ENCODE measurements around the gene MALAT1.
"Not testable (repeated sequence)": the region's sequence is repeated elsewhere in the genome, so short reads cannot be mapped to it uniquely, and the experiment has no call there.

Gene MALAT1

DNA sequence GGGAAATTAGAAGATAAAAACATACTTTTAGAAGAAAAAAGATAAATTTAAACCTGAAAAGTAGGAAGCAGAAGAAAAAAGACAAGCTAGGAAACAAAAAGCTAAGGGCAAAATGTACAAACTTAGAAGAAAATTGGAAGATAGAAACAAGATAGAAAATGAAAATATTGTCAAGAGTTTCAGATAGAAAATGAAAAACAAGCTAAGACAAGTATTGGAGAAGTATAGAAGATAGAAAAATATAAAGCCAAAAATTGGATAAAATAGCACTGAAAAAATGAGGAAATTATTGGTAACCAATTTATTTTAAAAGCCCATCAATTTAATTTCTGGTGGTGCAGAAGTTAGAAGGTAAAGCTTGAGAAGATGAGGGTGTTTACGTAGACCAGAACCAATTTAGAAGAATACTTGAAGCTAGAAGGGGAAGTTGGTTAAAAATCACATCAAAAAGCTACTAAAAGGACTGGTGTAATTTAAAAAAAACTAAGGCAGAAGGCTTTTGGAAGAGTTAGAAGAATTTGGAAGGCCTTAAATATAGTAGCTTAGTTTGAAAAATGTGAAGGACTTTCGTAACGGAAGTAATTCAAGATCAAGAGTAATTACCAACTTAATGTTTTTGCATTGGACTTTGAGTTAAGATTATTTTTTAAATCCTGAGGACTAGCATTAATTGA lies 1.0 kb downstream of the MALAT1 start:
- no peak for DNase-seq

DNA sequence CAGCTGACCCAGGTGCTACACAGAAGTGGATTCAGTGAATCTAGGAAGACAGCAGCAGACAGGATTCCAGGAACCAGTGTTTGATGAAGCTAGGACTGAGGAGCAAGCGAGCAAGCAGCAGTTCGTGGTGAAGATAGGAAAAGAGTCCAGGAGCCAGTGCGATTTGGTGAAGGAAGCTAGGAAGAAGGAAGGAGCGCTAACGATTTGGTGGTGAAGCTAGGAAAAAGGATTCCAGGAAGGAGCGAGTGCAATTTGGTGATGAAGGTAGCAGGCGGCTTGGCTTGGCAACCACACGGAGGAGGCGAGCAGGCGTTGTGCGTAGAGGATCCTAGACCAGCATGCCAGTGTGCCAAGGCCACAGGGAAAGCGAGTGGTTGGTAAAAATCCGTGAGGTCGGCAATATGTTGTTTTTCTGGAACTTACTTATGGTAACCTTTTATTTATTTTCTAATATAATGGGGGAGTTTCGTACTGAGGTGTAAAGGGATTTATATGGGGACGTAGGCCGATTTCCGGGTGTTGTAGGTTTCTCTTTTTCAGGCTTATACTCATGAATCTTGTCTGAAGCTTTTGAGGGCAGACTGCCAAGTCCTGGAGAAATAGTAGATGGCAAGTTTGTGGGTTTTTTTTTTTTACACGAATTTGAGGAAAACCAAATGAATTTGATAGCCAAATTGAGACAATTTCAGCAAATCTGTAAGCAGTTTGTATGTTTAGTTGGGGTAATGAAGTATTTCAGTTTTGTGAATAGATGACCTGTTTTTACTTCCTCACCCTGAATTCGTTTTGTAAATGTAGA lies 1.7 kb downstream of the MALAT1 start:
- DNase-seq: no peak

DNA sequence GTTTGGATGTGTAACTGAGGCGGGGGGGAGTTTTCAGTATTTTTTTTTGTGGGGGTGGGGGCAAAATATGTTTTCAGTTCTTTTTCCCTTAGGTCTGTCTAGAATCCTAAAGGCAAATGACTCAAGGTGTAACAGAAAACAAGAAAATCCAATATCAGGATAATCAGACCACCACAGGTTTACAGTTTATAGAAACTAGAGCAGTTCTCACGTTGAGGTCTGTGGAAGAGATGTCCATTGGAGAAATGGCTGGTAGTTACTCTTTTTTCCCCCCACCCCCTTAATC lies 2.3 kb downstream of the MALAT1 start:
- no peak for DNase-seq

DNA sequence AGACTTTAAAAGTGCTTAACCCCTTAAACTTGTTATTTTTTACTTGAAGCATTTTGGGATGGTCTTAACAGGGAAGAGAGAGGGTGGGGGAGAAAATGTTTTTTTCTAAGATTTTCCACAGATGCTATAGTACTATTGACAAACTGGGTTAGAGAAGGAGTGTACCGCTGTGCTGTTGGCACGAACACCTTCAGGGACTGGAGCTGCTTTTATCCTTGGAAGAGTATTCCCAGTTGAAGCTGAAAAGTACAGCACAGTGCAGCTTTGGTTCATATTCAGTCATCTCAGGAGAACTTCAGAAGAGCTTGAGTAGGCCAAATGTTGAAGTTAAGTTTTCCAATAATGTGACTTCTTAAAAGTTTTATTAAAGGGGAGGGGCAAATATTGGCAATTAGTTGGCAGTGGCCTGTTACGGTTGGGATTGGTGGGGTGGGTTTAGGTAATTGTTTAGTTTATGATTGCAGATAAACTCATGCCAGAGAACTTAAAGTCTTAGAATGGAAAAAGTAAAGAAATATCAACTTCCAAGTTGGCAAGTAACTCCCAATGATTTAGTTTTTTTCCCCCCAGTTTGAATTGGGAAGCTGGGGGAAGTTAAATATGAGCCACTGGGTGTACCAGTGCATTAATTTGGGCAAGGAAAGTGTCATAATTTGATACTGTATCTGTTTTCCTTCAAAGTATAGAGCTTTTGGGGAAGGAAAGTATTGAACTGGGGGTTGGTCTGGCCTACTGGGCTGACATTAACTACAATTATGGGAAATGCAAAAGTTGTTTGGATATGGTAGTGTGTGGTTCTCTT lies 2.8 kb downstream of the MALAT1 start:
- no peak for DNase-seq

DNA sequence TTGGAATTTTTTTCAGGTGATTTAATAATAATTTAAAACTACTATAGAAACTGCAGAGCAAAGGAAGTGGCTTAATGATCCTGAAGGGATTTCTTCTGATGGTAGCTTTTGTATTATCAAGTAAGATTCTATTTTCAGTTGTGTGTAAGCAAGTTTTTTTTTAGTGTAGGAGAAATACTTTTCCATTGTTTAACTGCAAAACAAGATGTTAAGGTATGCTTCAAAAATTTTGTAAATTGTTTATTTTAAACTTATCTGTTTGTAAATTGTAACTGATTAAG lies 3.4 kb downstream of the MALAT1 start:
- DNase-seq: no peak

DNA sequence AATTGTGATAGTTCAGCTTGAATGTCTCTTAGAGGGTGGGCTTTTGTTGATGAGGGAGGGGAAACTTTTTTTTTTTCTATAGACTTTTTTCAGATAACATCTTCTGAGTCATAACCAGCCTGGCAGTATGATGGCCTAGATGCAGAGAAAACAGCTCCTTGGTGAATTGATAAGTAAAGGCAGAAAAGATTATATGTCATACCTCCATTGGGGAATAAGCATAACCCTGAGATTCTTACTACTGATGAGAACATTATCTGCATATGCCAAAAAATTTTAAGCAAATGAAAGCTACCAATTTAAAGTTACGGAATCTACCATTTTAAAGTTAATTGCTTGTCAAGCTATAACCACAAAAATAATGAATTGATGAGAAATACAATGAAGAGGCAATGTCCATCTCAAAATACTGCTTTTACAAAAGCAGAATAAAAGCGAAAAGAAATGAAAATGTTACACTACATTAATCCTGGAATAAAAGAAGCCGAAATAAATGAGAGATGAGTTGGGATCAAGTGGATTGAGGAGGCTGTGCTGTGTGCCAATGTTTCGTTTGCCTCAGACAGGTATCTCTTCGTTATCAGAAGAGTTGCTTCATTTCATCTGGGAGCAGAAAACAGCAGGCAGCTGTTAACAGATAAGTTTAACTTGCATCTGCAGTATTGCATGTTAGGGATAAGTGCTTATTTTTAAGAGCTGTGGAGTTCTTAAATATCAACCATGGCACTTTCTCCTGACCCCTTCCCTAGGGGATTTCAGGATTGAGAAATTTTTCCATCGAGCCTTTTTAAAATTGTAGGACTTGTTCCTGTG lies 3.9 kb downstream of the MALAT1 start:
- no peak for DNase-seq

DNA sequence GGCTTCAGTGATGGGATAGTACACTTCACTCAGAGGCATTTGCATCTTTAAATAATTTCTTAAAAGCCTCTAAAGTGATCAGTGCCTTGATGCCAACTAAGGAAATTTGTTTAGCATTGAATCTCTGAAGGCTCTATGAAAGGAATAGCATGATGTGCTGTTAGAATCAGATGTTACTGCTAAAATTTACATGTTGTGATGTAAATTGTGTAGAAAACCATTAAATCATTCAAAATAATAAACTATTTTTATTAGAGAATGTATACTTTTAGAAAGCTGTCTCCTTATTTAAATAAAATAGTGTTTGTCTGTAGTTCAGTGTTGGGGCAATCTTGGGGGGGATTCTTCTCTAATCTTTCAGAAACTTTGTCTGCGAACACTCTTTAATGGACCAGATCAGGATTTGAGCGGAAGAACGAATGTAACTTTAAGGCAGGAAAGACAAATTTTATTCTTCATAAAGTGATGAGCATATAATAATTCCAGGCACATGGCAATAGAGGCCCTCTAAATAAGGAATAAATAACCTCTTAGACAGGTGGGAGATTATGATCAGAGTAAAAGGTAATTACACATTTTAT lies 4.6 kb downstream of the MALAT1 start:
- DNase-seq: no peak

DNA sequence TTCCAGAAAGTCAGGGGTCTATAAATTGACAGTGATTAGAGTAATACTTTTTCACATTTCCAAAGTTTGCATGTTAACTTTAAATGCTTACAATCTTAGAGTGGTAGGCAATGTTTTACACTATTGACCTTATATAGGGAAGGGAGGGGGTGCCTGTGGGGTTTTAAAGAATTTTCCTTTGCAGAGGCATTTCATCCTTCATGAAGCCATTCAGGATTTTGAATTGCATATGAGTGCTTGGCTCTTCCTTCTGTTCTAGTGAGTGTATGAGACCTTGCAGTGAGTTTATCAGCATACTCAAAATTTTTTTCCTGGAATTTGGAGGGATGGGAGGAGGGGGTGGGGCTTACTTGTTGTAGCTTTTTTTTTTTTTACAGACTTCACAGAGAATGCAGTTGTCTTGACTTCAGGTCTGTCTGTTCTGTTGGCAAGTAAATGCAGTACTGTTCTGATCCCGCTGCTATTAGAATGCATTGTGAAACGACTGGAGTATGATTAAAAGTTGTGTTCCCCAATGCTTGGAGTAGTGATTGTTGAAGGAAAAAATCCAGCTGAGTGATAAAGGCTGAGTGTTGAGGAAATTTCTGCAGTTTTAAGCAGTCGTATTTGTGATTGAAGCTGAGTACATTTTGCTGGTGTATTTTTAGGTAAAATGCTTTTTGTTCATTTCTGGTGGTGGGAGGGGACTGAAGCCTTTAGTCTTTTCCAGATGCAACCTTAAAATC lies 5.3 kb downstream of the MALAT1 start:
- no peak for DNase-seq

DNA sequence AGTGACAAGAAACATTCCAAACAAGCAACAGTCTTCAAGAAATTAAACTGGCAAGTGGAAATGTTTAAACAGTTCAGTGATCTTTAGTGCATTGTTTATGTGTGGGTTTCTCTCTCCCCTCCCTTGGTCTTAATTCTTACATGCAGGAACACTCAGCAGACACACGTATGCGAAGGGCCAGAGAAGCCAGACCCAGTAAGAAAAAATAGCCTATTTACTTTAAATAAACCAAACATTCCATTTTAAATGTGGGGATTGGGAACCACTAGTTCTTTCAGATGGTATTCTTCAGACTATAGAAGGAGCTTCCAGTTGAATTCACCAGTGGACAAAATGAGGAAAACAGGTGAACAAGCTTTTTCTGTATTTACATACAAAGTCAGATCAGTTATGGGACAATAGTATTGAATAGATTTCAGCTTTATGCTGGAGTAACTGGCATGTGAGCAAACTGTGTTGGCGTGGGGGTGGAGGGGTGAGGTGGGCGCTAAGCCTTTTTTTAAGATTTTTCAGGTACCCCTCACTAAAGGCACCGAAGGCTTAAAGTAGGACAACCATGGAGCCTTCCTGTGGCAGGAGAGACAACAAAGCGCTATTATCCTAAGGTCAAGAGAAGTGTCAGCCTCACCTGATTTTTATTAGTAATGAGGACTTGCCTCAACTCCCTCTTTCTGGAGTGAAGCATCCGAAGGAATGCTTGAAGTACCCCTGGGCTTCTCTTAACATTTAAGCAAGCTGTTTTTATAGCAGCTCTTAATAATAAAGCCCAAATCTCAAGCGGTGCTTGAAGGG lies 6.0 kb downstream of the MALAT1 start:
- no peak for DNase-seq

DNA sequence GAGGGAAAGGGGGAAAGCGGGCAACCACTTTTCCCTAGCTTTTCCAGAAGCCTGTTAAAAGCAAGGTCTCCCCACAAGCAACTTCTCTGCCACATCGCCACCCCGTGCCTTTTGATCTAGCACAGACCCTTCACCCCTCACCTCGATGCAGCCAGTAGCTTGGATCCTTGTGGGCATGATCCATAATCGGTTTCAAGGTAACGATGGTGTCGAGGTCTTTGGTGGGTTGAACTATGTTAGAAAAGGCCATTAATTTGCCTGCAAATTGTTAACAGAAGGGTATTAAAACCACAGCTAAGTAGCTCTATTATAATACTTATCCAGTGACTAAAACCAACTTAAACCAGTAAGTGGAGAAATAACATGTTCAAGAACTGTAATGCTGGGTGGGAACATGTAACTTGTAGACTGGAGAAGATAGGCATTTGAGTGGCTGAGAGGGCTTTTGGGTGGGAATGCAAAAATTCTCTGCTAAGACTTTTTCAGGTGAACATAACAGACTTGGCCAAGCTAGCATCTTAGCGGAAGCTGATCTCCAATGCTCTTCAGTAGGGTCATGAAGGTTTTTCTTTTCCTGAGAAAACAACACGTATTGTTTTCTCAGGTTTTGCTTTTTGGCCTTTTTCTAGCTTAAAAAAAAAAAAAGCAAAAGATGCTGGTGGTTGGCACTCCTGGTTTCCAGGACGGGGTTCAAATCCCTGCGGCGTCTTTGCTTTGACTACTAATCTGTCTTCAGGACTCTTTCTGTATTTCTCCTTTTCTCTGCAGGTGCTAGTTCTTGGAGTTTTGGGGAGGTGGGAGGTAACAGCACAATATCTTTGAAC lies 6.8 kb downstream of the MALAT1 start:
- DNase-seq: no peak

DNA sequence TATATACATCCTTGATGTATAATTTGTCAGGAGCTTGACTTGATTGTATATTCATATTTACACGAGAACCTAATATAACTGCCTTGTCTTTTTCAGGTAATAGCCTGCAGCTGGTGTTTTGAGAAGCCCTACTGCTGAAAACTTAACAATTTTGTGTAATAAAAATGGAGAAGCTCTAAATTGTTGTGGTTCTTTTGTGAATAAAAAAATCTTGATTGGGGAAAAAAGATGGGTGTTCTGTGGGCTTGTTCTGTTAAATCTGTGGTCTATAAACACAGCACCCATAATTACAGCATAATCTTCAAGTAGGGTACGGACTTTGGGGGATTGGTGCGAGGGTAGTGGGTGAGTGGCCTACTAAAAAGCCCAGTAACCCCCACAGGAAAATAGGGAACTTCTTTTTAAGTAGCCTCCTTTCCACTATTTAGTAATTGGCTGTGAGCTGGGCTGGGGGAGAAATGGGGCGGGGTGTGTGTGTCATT lies 7.5 kb downstream of the MALAT1 start:
- no peak for DNase-seq

DNA sequence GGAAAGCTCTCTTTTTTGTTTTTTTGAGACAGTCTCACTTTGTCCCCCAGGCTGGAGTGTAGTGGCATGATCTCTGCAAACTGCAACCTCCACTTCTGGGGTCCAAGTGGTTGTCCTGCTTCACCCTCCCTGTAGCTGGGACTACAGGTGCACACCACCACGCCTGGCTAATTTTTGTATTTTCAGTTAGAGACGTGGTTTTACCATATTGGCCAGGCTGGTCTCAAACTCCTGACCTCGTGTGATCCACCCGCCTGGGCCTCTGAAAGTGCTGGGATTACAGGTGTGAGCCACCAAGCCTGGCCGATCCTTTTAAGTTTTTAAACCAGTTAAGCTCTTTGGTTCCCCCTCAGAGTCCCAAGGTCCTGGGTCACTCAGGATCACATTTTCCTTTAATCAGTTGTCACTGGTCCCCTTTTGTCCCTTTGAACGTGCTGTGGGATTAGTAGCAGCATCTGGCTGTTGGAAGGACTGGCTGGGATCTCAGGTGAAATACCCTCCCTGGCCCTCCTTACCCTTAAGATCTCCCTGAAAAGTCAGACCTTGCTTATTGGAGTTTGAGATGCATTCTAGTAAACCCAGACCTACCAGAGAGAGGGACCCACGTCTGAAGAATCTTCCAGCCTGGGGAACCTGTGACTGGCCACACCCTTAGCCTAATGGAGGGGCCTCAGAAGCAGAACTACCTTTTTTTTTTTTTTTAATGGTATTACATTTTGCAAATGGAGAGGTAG lies 8.1 kb downstream of the MALAT1 start:
- DNase-seq: no peak

DNA sequence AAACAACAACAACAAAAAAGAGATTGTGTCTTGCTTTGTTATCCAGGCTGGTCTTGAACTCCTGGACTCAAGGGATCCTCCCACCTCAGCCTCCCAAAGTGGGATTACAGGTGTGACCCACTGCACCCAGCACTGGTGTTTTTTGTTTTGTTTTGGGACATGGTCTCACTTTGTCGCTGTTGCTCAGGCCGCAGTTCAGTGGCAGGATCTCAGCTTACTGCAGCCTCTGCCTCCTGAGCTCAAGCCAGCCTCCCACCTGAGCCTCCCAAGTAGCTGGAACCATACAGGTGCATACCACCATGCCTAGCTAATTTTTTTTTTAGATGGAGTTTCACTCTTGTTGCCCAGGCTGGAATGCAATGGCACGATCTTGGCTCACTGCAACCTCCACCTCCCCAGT lies 13.5 kb downstream of the MALAT1 start:
- DNase-seq: not testable (repeated sequence)

DNA sequence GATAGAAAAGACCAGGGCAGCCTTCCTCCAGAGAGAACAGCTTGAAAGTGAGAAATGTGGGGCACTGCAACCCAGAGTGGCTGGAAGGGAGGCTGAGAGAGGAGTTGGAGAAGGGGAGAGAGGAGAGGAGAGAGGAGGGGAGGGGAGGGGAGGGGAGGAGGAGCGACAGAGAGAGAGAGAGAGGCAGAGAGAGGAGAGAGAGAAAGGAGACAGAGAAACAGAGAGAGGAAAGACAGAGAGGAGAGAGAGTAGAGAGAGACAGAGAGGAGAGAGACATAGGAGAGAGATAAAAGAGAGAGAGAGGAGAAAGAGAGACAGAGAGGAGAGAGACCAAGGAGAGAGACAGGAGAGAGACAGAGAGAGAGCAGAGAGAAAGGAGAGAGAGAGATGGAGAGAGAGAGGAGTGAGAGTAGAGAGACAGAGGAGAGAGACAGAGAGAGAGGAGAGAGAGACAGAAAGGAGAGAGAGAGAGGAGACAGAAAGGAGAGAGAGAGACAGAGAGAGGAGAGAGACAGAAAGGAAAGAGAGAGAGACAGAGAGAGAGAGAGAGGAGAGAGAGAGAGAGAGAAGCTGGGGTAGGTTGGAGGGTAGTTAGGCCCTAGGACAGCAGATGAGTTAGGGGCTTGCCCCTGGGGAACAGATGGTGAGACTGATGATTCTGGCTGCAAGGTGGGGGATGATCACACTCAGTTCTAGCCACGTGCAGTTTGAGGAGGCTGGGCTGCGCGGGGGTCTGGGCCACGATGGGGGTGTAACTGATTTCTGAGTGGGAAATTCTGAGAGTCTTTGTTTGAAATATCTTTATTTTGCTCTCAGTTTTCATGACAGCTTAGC lies 17.5 kb downstream of the MALAT1 start:
- no peak for DNase-seq

DNA sequence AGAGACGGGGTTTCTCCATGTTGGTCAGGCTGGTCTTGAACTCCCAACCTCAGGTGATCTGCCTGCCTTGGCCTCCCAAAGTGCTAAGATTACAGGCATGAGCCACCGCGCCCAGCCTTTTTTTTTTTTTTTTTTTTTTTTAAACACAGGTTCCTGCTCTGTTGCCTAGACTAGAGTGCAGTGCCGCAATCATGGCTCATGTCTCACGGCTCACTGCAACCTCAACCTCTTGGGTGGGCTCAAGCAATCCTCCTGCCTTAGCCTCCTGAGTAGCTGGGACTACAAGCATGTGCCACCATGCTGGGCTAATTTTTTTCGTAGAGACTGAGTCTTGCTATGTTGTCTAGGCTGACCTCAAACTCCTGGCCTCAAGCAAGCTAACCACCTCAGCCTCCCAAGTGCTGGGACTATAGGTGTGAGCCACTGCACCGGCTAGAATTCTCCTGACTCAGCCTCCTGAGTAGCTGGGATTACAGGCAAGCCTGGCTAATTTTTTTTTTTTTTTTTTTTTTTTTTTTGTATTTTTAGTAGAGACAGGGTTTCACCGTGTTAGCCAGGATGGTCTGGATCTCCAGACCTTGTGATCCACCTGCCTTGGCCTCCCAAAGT lies 20.2 kb downstream of the MALAT1 start:
- DNase-seq: not testable (repeated sequence)

DNA sequence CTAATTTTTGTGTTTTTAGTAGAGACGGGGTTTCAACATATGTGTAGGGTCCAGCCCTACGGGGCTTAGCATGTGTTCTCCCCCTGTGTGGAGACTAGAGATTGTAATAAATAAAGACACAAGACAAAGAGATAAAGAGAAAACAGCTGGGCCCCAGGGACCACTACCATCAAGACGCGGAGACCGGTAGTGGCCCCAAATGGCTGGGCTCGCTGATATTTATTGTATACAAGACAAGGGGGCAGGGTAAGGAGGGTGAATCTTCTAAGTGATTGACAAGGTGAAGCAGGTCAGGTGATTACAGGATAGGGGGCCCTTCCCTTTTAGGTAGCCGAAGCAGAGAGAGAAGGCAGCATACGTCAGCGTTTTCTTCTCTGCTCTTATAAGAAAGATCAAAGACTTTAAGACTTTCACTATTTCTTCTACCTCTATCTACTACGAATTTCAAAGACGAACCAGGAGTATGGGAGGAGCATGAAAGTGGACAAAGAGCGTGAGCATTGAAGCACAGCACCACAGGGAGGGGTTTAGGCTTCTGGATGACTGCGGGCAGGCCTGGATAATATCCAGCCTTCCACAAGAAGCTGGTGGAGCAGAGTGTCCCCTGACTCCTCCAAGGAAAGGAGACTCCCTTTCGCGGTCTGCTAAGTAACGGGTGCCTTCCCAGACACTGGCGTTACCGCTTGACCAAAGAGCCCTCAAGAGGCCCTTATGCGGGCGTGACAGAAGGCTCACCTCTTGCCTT lies 23.1 kb downstream of the MALAT1 start:
- not testable (repeated sequence) for DNase-seq

Measured in T1000 (cell line).